IMR-90 (cell line): ENCODE results near the gene IFT20. TPM values are rescaled to one million over a fixed set of nuclear protein-coding genes. Genes with fewer than 3 reads are reported as not detected.
A peak's percentile ranks its signal among the peaks of the same experiment; 100 is the strongest.

Experiments used
- ATAC-seq: fragments of 200-7000 bp; cut with Tn5 transposase; 2 replicates; pipeline ENCODE4 v1.9.1; 2020; ENCODE audit warnings: low read depth, mild to moderate bottlenecking, moderate library complexity
- BruUV-seq: library from RNA; stranded (reverse); fragments of 400-500 nt; replicated peaks from 2 replicates; lab custom pipeline; 2021; lab: Mats Ljungman, UMichigan
- CTCF ChIA-PET: fragments of 300-600 bp; formaldehyde crosslinking; extraction: SDS; loops from one replicate; lab custom pipeline; 2021; ENCODE audit warnings: antibody characterized with exemption; lab: Yijun Ruan, JAX
- POLR2A ChIA-PET: fragments of 300-600 bp; sonication (Branson Sonifier 250); formaldehyde crosslinking; loops from one replicate; lab custom pipeline; 2022; ENCODE audit warnings: antibody characterized with exemption; ENCODE audit not compliant: unreplicated experiment; lab: Charles Lee
- DNase-seq: peaks from one replicate; pipeline ENCODE4 v3.0.0; 2013
- H2AFZ ChIP-seq: replicated peaks from 2 replicates; pipeline ENCODE3; 2013; ENCODE audit warnings: low read length, mild to moderate bottlenecking; ENCODE audit not compliant: poor library complexity
- H2AK5ac ChIP-seq: 2 replicates; pipeline ENCODE4 v1.6.1; 2013; ENCODE audit warnings: low read depth, low read length, inconsistent platforms
- H2AK9ac ChIP-seq: replicated peaks from 2 replicates; pipeline ENCODE3; 2013; ENCODE audit warnings: mild to moderate bottlenecking, low read depth, low read length, moderate library complexity; ENCODE audit not compliant: poor library complexity
- H2BK120ac ChIP-seq: 2 replicates; pipeline ENCODE4 v1.6.1; 2013; ENCODE audit warnings: low read depth, low read length, inconsistent platforms
- H2BK15ac ChIP-seq: 3 replicates; pipeline ENCODE4 v1.6.1; 2013; ENCODE audit warnings: low read depth, low read length, inconsistent platforms
- H2BK20ac ChIP-seq: 2 replicates; pipeline ENCODE4 v1.6.1; 2013; ENCODE audit warnings: low read depth, mild to moderate bottlenecking, inconsistent platforms, low read length, moderate library complexity
- H2BK5ac ChIP-seq: 2 replicates; pipeline ENCODE4 v1.6.1; 2013; ENCODE audit warnings: mild to moderate bottlenecking, low read depth, low read length, inconsistent platforms; ENCODE audit not compliant: poor library complexity, severe bottlenecking
- H3K14ac ChIP-seq: replicated peaks from 2 replicates; pipeline ENCODE4 v1.6.1; 2013; ENCODE audit warnings: low read depth, low read length, inconsistent platforms
- H3K18ac ChIP-seq: 2 replicates; pipeline ENCODE4 v1.6.1; 2013; ENCODE audit warnings: low read depth, low read length, control low read depth
- H3K23ac ChIP-seq: 2 replicates; pipeline ENCODE4 v1.6.1; 2013; ENCODE audit warnings: low read depth, low read length, inconsistent platforms
- H3K27ac ChIP-seq: 2 replicates; pipeline ENCODE4 v1.5.1; 2013; ENCODE audit warnings: mild to moderate bottlenecking, control low read depth, low read length; ENCODE audit not compliant: insufficient read depth
- H3K27me3 ChIP-seq: 2 replicates; pipeline ENCODE4 v1.6.1; 2013; ENCODE audit warnings: low read length; ENCODE audit not compliant: control insufficient read depth, insufficient read depth
- H3K36me3 ChIP-seq: 2 replicates; pipeline ENCODE4 v1.6.1; 2013; ENCODE audit warnings: low read length, mixed read lengths; ENCODE audit not compliant: control insufficient read depth, insufficient read depth
- H3K4ac ChIP-seq: 2 replicates; pipeline ENCODE4 v1.6.1; 2013; ENCODE audit warnings: low read depth, low read length, inconsistent platforms
- H3K4me1 ChIP-seq: 2 replicates; pipeline ENCODE4 v1.6.1; 2013; ENCODE audit warnings: low read length, mixed read lengths; ENCODE audit not compliant: control insufficient read depth, insufficient read depth
- H3K4me2 ChIP-seq: 2 replicates; pipeline ENCODE4 v1.6.1; 2013; ENCODE audit warnings: low read depth, mild to moderate bottlenecking, control low read depth, low read length, moderate library complexity
- H3K4me3 ChIP-seq: 2 replicates; pipeline ENCODE4 v1.5.1; 2013; ENCODE audit warnings: low read depth, mild to moderate bottlenecking, control low read depth, low read length, moderate library complexity; ENCODE audit not compliant: insufficient read depth
- H3K56ac ChIP-seq: 2 replicates; pipeline ENCODE4 v1.6.1; 2013; ENCODE audit warnings: low read length, inconsistent platforms; ENCODE audit not compliant: insufficient read depth; ENCODE audit errors: extremely low read depth
- H3K79me1 ChIP-seq, 2 experiments: 2 replicates each; pipeline ENCODE4 v1.6.1; 2013; ENCODE audit warnings: low read length in 2 of 2, inconsistent platforms in 1 of 2, low read depth in 1 of 2
- H3K9ac ChIP-seq: 2 replicates; pipeline ENCODE4 v1.6.1; 2013; ENCODE audit warnings: low read depth, low read length, control low read depth
- H3K9me1 ChIP-seq: 2 replicates; pipeline ENCODE4 v1.6.1; 2013; ENCODE audit warnings: low read length, inconsistent platforms; ENCODE audit not compliant: insufficient read depth
- H3K9me3 ChIP-seq: 2 replicates; pipeline ENCODE4 v1.6.1; 2013; ENCODE audit warnings: low read length; ENCODE audit not compliant: control insufficient read depth, insufficient read depth
- H4K20me1 ChIP-seq: 2 replicates; pipeline ENCODE4 v1.6.1; 2013; ENCODE audit warnings: low read length, inconsistent platforms; ENCODE audit not compliant: insufficient read depth
- H4K5ac ChIP-seq: 2 replicates; pipeline ENCODE4 v1.6.1; 2013; ENCODE audit warnings: mild to moderate bottlenecking, low read depth, low read length, control low read depth
- H4K8ac ChIP-seq, 2 experiments: 2 replicates each; pipeline ENCODE4 v1.6.1; 2013; ENCODE audit warnings: low read depth in 2 of 2, low read length in 2 of 2, control low read depth in 1 of 2, inconsistent platforms in 1 of 2
- H4K91ac ChIP-seq: 2 replicates; pipeline ENCODE4 v1.6.1; 2013; ENCODE audit warnings: low read depth, low read length, inconsistent platforms; ENCODE audit not compliant: insufficient read depth
- BHLHE40 ChIP-seq: fragments of 150-350 bp; IDR thresholded peaks from 2 replicates; pipeline ENCODE4 v1.6.1; 2016; ENCODE audit warnings: mild to moderate bottlenecking, low read depth, low read length
- CEBPB ChIP-seq: IDR thresholded peaks from 2 replicates; pipeline ENCODE4 v1.6.1; 2012; ENCODE audit warnings: low read depth, low read length, improper control_type of control experiment
- CHD1 ChIP-seq: IDR thresholded peaks from 2 replicates; pipeline ENCODE4 v1.6.1; 2012; ENCODE audit warnings: low read depth, low read length, improper control_type of control experiment
- CTCF ChIP-seq: conservative IDR thresholded peaks from 2 replicates; pipeline ENCODE4 v1.5.1; 2012; ENCODE audit warnings: mild to moderate bottlenecking, low read depth, low read length, improper control_type of control experiment
- ELK1 ChIP-seq: fragments of 150-350 bp; IDR thresholded peaks from 2 replicates; pipeline ENCODE4 v1.6.1; 2016; ENCODE audit warnings: low read depth, mild to moderate bottlenecking, low read length, moderate library complexity, borderline replicate concordance
- FOS ChIP-seq: fragments of 150-350 bp; IDR thresholded peaks from 2 replicates; pipeline ENCODE4 v1.6.1; 2016; ENCODE audit warnings: low read depth, low read length
- MAFK ChIP-seq: IDR thresholded peaks from 2 replicates; pipeline ENCODE4 v1.6.1; 2012; ENCODE audit warnings: low read depth, low read length, improper control_type of control experiment
- MAZ ChIP-seq: IDR thresholded peaks from 2 replicates; pipeline ENCODE4 v1.6.1; 2012; ENCODE audit warnings: low read depth, mild to moderate bottlenecking, low read length, improper control_type of control experiment, moderate library complexity, borderline replicate concordance
- MXI1 ChIP-seq: IDR thresholded peaks from 2 replicates; pipeline ENCODE4 v1.6.1; 2012; ENCODE audit warnings: low read depth, mild to moderate bottlenecking, low read length, moderate library complexity, borderline replicate concordance
- NFE2L2 ChIP-seq: fragments of 150-350 bp; IDR thresholded peaks from 2 replicates; pipeline ENCODE4 v1.6.1; 2016; ENCODE audit warnings: low read depth, mild to moderate bottlenecking, low read length
- POLR2A ChIP-seq: IDR thresholded peaks from 2 replicates; pipeline ENCODE4 v1.6.1; 2012; ENCODE audit warnings: mild to moderate bottlenecking, low read depth, low read length
- RAD21 ChIP-seq: IDR thresholded peaks from 2 replicates; pipeline ENCODE4 v1.6.1; 2012; ENCODE audit warnings: low read length, improper control_type of control experiment
- RCOR1 ChIP-seq: IDR thresholded peaks from 2 replicates; pipeline ENCODE4 v1.6.1; 2012; ENCODE audit warnings: mild to moderate bottlenecking, low read length, improper control_type of control experiment; ENCODE audit not compliant: insufficient replicate concordance
- RFX5 ChIP-seq: IDR thresholded peaks from 2 replicates; pipeline ENCODE4 v1.8.0; 2012; ENCODE audit warnings: low read depth, mild to moderate bottlenecking, low read length, moderate library complexity
- SMC3 ChIP-seq: fragments of 150-350 bp; IDR thresholded peaks from 2 replicates; pipeline ENCODE4 v1.6.1; 2016; ENCODE audit warnings: low read depth, mild to moderate bottlenecking, antibody characterized with exemption, low read length, moderate library complexity
- USF2 ChIP-seq: fragments of 150-350 bp; IDR thresholded peaks from 2 replicates; pipeline ENCODE4 v1.6.1; 2017; ENCODE audit warnings: mild to moderate bottlenecking, antibody characterized with exemption, low read length, low read depth
- WGBS, 2 experiments: methylation state at CpG; one replicate each; pipeline versions ENCODE4 v1.1.5 to v1.1.7; 2013; ENCODE audit warnings: missing lambda C conversion rate in 2 of 2; ENCODE audit not compliant: insufficient read length in 1 of 2; ENCODE audit errors: extremely low coverage in 2 of 2; 5-methylcytosine and 5-hydroxymethylcytosine counted together
- dilution Hi-C: fragments of 300-500 bp; cut with HindIII; formaldehyde crosslinking; loops from one replicate; pipeline ENCODE4 v1.14.3; 2018; ENCODE audit warnings: low sequenced_read_pairs; ENCODE audit not compliant: unreplicated experiment
- in situ Hi-C: fragments of 300-500 bp; cut with MboI; formaldehyde crosslinking; loops from 3 replicates; pipeline ENCODE4 v1.14.3; 2019; ENCODE audit warnings: low sequenced_read_pairs, inconsistent platforms, mixed read lengths
- intact Hi-C: fragments of 100-400 bp; cut with micrococcal nuclease; formaldehyde crosslinking; loops from 2 replicates; pipeline ENCODE4 v1.10.0; 2022
- polyA plus RNA-seq, 3 experiments: library from polyadenylated mRNA; depleted of rRNA; stranded (reverse); fragments of >200 nt; gene quantifications; 2 replicates each; pipeline ENCODE4 v1.2.3, GENCODE V29; 2012; ENCODE audit warnings: low replicate concordance in 1 of 3
- total RNA-seq: library from RNA; depleted of rRNA; stranded (reverse); fragments of >200 nt; gene quantifications from 2 replicates; pipeline ENCODE4 v1.2.3, GENCODE V29; 2012

The IFT20 gene
- total and polyA plus RNA-seq, 2 of the 4 experiments (the other 2 are of a cell fraction), result 25.5 to 46.3 TPM

- no peak overlapping the region for H2BK15ac ChIP-seq
- 19% methylated on average over 10 of the region's 38 CpGs; no CpG with 5 or more reads in 1 of the 2 experiments for WGBS, 2 experiments
- no peak overlapping the region for H2BK120ac ChIP-seq
- in situ Hi-C loops, result no loop called here
- H3K23ac ChIP-seq, result no peak overlapping the region
- no peak overlapping the region for H3K9ac ChIP-seq
- H4K20me1 ChIP-seq, result no peaks in the 10 kb centered on the region
- H2AFZ ChIP-seq, result peak overlapping the region; percentile 68
- H4K5ac ChIP-seq, result no peak overlapping the region
- no peak overlapping the region for H2BK5ac ChIP-seq
- H3K14ac ChIP-seq, result no peak overlapping the region
- H3K27ac ChIP-seq, result no peak overlapping the region
- H2AK9ac ChIP-seq, result no peak overlapping the region
- ATAC-seq (no peak), DNase-seq (no peak)
- no peaks in the 10 kb centered on the region for H3K79me1 ChIP-seq
- TF ChIP-seq FOS (no peak), RCOR1 (no peak), ELK1 (no peak), CHD1 (no peak), MAFK (no peak), POLR2A (no peak), MAZ (no peak), SMC3 (no peak), RAD21 (no peak), MXI1 (no peak), CTCF (no peak), NFE2L2 (no peak), CEBPB (no peak), RFX5 (no peak), BHLHE40 (no peak), USF2 (no peak)
- no peak overlapping the region for H3K18ac ChIP-seq
- no peak overlapping the region for H3K4ac ChIP-seq
- peaks cover 29% of the 10 kb centered on the region for H3K27me3 ChIP-seq
- H4K91ac ChIP-seq, result no peak overlapping the region
- no peak overlapping the region for H2BK20ac ChIP-seq
- intact Hi-C loops, result no loop called here
- H3K36me3 ChIP-seq, result no peaks in the 10 kb centered on the region
- no peaks in the 10 kb centered on the region for H3K4me1 ChIP-seq
- no peaks in the 10 kb centered on the region for H3K9me3 ChIP-seq
- no peak overlapping the region for H3K4me2 ChIP-seq
- BruUV-seq, result no TSS peak
- H2AK5ac ChIP-seq, result no peak overlapping the region
- ChIA-PET POLR2A (no interaction called here), CTCF (no interaction called here)
- no peaks in the 10 kb centered on the region for H3K9me1 ChIP-seq
- no peak overlapping the region for H3K56ac ChIP-seq
- dilution Hi-C loops, result no loop called here
- no peak overlapping the region for H3K4me3 ChIP-seq
- H4K8ac ChIP-seq, result no peak overlapping the region
Measured at GRCh38 chr17:28306954-28307401, 28.3 kb downstream of the IFT20 start.
